Measurements from ENCODE around the gene ZNF853.

The ZNF853 gene

GRCh38 chr7:6651851-6652445, 36.5 kb downstream of the ZNF853 start:
- no peak for TF ChIP-seq CTCF (conservative IDR thresholded peaks at IDR 0.05)
- no peak overlapping the region for H3K27ac ChIP-seq

- H3K27ac ChIP-seq, result no peak overlapping the region
These were observed 37.1 kb downstream of the ZNF853 start for GRCh38 chr7:6652446-6653011.

GRCh38 chr7:6653071-6654003, 37.9 kb downstream of the ZNF853 start:
- TF ChIP-seq CTCF (conservative IDR thresholded peaks at IDR 0.05), result no peak
- H3K27ac ChIP-seq, result no peak overlapping the region

More at GRCh38 chr7:6652446-6653011, 37.1 kb downstream of the ZNF853 start:
- no peak for TF ChIP-seq CTCF (conservative IDR thresholded peaks at IDR 0.05)

- no peak for TF ChIP-seq CTCF (conservative IDR thresholded peaks at IDR 0.05)
These were observed 38.9 kb downstream of the ZNF853 start for GRCh38 chr7:6654113-6654841.

GRCh38 chr7:6654842-6655610, 39.6 kb downstream of the ZNF853 start:
- no peak for TF ChIP-seq CTCF (conservative IDR thresholded peaks at IDR 0.05)
- H3K27ac ChIP-seq, result no peak overlapping the region

More at GRCh38 chr7:6654113-6654841, 38.9 kb downstream of the ZNF853 start:
- no peak overlapping the region for H3K27ac ChIP-seq

DNA sequence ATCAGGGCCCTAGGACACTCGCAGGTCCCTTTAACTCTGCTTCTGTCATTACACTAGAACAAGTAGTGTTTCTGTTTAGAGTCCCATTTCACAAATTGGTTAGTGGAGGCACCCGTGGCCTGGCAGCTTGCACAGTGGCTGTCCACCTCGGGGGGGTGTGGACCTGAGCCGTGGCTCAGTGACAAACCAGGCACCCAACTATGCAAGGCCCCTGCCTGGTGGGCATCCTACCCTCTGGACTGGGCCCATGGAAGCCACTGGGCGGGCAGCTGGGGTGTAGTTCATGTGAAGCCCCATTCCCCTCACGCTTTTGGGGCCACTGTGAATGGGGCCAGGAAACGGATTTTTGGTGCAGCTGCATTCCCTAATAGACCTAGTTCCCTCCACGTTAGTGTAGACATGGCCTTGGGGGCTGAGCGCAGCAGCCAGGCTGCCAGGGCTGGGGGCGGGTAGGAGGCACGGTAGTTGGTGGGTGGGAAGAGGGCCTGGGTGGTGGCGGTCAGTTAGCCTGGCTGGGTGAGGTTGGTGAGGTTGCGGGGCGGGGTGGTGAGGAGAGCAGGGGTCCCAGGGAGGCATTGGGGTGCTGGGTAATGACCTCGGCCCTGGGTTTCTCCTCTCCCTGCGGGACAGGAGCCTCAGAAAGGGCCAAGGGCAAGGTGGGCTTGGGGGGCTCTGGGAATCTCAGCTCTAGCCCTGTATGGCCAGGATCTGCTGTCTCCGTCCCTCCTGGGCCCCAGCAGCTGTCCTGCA, 40.4 kb downstream of the ZNF853 start:
- H3K27ac ChIP-seq, result no peak overlapping the region
- TF ChIP-seq CTCF (conservative IDR thresholded peaks at IDR 0.05), result no peak
